Body of pancreas (tissue), 4 donors: ENCODE measurements around the gene RSF1.

Experiments used
- CTCF ChIP-seq, 7 experiments: fragments of 450-650 bp in 4 of 7; fragments of 200-600 bp in 3 of 7; sonication (generic) in 3 of 7; IDR thresholded peaks; one replicate each; pipeline ENCODE4 v1.5.1; 2016 to 2019; ENCODE audit warnings: antibody characterized with exemption in 7 of 7
- POLR2A ChIP-seq, 3 donors: fragments of 450-650 bp; IDR thresholded peaks; one replicate each; pipeline ENCODE4 v1.6.1; 2016; ENCODE audit warnings: antibody characterized with exemption in 3 of 3, mild to moderate bottlenecking in 2 of 3

- TF ChIP-seq POLR2A (IDR thresholded peaks at IDR 0.05), result no peak
- no peak for TF ChIP-seq CTCF (IDR thresholded peaks at IDR 0.05)
Measured at GRCh38 chr11:77725433-77725832, 95.1 kb downstream of the RSF1 start.
